ENCODE data around the gene BICD2.

Gene BICD2

DNA sequence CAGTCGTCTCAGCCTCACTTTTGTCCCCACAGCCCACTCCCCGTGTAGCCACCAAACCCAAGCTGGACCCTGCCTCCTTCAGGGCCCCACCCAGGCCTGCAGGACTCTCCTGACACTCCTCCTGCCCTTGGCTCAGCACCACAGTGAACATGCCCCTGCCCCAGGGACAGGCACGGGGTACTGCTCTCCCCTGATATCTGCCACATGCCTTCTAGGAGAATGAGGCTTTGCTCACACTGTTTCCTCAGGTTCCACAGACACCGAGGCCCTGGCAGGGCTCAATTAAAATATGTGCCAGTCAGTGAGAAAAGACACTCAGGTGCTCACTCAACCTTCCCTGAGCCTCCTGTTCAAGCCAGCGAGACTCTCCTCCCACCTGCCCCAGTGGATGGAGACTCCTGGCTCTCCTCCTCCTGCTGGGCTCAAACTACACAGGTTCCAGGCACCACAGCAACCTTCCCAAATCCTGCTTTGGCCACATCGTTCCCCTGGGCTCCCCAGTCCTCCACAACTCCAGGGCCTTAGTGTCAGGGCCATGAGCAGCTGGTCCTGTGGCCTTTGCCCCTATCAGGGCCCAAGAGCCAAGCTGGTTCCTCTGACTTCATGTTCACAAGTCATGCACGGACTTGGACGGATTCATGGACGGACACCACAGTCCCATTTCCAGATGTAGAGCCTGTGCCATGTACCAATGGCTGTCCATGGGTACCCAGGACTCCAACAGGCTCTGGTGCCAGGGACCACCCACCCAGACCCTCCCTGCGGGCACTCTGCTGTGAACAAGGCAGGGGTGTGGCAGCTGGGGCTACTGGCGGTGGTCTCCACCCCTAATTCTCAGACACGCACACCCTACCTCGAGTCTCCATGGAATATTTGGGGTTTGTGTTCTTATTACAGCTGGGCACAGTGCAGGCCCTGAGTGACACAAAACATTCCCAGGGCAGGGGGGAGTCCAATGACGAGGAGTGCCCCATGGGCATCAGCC is 36.6 kb downstream of the BICD2 start:
- DNase-seq (ENCODE audit: low read depth), result no peak

DNA sequence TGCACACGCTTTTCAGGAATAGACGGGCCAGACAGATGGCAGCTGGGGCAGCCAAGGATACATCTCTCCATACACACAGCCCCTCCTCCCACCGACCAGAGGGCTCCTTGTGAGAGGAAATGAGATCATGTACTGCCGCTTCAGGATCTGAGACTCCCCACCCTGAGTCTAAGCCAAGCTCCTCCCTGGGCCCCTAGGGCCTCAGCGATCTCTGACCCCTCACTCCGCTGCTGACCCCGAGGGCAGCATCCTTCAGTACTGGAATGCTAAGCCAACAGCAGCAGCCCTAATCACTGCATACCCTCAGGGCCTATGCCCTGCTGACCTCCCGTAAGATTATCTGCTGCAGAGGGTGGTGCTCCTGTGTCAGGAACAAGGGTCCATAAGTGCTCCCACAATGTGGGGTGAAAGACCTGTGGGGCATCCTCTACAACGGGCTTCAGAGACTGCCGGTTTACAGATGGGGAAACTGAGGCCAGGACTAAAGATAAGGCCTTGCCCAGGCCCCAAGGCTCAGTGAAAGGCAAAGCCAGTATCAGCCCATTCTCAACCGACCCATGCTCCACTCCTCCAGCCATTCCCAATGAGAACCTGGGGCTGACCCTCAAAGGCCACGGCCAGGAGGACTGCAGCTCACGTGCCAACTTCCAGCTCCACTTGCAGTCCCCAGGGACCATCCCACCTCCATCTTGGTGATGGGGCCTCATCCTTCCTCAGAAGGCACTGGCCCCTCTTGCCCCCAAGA is 37.5 kb downstream of the BICD2 start:
- peak; percentile 47 for DNase-seq (ENCODE audit: low read depth)

DNA sequence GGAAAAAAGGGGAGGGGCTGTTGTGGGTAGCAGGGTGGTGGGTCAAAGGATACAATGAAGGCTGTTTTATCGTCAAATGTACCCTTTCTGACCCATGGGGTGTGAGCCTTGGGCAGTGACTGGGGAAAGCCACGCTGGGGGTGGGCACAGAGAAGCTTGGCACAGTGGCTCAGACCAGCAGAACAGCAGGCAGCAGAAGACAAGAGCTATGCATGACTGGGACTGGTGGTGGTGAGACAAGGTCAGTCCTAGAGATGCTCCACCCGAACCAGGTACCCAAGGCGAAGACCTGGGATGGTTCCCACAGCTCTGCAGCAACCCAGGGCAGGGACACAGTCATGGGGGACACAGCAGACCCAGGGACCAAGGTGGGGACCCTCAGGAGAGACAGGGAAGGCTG is 38.3 kb downstream of the BICD2 start:
- DNase-seq (ENCODE audit: low read depth), result no peak

DNA sequence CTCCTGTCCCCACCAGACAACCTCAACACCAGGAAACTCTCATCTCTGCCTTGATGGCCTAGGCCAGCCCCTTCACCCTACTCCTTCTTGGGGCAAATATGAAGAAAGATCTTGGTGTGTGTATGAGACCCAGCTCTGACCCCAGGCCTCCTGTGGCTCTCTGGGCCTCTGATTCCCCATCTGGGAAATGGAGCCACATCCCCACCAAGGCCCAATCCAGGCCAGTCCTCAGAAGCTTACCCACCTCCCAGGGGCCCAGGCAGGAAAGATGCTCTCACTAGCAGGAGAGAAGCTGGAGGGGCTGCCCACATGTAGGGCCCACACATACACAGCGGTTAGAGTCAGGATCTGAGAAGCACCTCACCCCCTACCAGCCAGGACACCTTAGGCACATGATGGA is 38.9 kb downstream of the BICD2 start:
- no peak for DNase-seq (ENCODE audit: low read depth)

DNA sequence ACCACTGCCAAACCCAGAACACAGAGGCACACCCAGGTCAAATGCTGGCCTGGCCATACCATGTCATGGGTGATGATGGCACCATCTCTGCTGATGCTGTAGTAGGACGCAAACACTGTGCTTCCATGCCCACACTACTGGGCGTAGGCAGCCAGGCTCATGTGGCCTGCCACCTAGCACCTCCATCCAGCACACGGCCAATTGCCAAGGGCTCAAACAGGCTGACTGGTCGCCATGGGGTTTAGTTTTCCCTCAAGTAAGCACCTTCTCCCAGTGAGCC is 39.4 kb downstream of the BICD2 start:
- DNase-seq (ENCODE audit: low read depth), result no peak

DNA sequence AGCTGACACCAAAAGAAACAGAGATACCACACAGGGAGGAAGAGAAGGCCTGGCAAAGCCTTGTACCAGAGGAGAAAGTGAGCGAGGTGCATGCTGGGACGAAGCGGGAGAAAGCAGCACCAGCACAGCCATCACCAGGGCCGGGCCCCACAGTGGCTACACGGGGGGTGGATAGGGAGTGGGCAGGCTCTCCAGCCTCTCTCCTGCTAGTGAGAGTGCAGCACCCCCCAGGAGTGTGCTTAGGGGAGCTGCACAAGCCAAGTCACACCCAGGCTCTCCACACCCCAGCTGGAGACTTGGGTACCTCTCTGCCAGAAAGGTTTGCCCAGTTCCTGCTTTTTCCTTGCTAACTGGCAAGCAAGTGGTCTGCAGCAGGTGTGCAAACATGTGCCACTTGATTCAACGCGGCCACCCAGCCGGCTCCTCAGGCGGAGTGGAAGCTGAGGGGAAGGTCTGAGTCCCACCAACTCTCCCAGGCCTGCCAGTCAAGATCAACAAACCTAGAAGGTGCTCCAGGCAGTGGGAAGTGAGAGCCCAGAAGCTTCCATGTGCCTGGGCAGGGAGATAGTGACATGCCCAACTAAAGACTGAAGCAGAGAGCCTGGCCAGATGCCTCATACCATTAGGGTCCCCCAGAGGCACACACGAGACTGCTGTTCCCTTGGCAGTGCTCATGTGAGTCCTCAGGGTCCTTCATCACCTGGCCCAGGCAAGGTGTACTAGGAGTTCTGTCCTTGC is 39.9 kb downstream of the BICD2 start:
- DNase-seq (ENCODE audit: low read depth), result no peak

DNA sequence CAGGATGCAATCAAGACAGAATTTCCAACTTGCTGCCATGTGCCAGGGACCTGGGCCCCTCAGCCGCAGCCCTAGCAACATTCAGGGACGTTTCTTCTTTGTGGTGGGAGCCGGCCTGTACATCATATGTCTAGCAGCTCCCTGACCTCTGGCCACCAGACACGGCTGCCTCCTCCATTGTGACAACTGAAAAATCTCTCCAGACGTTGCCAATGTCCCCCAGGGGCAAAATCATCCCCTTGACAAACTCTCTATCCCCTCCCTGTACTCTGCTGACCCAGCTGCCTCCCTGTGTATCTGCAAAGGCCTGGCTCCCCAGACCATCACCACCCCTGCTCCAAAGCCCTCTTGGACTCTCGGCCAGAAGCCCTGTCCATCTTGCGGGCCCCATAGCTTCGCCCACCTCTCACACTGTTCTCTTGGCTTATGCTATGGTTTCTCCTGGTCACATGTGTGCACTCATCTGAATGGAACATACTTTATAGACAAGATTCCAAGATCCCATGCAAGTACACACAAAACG is 40.8 kb downstream of the BICD2 start:
- DNase-seq (ENCODE audit: low read depth), result no peak

DNA sequence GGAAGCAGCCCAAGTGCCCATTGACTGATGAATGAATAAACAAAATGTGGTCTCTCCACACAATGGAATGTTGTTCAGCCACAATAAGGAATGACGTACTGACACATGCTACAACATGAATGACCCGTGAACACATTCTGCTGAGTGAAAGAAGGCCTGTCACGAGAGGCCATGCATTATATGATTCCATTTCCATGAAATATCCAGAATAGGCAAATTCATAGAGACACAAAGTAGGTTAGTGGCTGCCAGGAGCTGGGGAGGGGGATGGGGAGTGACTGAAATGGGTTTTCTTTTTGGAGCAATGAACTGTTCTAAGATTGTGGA is 41.4 kb downstream of the BICD2 start:
- DNase-seq (ENCODE audit: low read depth), result peak; percentile 49

DNA sequence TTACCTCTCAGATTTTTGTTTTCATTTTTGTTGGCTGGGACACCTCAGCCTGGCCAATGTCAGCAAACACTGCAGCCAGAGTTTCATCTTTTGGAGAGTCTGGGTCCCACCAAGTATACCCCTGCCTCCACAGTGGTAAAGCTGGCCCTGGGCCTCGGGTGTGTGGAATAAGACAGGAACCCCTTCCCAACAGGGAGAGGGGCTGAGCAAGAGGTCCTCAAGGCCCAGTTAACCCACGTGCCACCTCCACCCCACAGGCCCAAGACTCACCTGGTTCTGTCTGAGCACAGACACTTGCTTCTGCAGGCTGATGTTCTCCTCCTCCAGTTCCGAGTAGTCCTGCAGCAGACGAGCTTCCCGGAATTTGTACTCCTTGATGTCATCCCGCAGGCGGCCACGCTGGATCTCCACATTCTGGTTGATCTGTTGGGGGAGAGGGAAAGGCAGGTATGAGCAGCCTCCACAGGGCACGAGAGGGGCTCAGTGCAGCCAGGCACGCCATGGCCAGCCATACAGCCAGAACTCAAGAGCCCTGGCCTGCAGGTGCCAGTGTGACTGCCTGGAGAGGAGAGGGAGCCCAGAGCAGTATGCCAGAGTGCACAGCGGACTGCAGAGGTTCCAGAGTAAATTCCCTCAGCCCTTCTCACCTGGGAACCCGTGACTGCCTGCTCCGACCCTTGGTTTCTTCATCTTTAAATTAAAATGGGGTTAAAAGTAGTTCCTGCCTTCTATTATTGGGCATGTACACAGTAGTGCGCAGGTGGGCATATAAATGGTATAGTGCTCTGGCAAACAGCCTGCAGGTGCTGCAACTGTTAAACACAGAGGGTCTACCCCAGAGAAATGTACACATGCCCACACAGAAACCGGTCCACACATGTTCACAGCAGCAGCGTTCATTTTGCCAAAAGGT is 42.0 kb downstream of the BICD2 start:
- no peak for DNase-seq (ENCODE audit: low read depth)

DNA sequence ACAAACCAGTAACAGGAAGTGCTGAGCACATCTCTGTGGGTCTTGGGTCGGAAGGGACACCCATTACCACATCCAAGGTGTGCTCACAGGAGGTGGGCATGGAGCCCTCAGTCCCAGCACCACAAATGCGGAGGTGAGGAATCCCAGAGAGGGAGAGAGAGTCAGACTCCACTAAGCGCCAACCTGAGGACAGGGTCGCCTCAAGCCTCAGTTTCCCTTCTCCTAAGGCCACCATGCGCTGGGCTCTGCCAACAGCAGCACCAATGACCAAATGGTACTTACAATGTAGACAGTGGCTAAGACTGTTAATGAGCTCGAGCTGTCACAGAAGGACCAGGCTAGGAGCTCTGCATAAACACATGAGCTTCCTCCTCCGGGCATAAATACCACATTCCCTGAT is 43.1 kb downstream of the BICD2 start:
- no peak for DNase-seq (ENCODE audit: low read depth)

DNA sequence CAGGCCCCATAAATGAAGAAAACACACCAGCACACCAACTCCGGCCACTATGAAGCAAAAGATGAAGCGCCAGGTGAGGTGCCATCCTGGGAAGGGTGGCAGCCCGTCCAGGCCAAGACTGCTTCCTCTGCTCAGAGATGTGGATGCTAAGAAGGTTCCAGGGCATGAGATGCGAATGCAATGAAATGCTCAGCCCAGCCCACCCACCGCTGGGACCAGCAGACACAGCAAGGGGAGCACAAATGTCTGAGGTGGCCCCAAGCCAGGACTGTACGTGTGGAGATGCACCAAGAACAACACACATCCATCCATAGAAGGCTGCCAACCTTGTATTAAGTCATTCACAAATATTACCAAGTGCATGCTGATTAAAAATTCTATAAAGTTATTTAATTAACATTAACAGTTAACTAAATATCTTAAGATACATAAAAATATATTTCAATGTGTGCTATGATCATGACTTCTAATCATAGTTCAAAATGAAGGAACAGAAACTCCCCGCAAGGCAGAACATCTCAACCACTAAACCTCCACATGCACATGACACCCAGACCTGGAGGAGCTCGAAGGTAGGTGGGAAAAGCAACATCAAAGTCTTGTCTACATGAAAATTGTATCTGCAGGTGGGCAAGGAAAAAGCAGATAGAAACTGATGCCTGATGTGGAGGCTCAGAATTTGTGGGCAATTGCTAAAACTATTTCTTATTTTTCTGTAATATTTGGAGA is 43.7 kb downstream of the BICD2 start:
- DNase-seq (ENCODE audit: low read depth), result no peak

DNA sequence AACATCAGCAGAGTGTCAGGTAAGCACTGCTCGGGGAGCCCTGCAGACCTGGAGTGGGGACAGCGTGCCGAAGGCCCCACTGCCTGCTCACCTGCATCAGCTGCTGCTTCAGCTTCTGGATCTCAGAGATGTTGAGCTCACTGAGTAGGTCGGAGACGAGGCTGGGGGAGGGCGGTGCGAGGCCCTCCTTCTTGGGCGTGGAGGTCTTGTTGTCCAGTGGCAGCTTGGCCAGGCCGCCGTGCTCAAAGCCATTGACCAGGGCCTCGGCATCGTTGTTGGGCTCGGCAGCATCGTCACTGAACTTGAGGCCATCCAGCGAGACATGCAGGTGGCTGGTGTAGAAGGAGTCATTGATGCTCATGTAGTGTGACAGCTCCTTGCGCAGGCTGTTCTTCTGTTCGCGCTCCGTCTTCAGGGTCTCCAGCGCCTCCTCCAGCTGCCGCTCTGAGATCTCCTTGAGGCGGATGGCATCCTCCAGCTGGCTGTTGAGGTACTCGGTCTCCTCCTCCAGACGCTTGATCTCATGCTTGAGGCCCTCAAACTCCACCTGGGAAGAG is 44.3 kb downstream of the BICD2 start:
- DNase-seq (ENCODE audit: low read depth), result no peak

DNA sequence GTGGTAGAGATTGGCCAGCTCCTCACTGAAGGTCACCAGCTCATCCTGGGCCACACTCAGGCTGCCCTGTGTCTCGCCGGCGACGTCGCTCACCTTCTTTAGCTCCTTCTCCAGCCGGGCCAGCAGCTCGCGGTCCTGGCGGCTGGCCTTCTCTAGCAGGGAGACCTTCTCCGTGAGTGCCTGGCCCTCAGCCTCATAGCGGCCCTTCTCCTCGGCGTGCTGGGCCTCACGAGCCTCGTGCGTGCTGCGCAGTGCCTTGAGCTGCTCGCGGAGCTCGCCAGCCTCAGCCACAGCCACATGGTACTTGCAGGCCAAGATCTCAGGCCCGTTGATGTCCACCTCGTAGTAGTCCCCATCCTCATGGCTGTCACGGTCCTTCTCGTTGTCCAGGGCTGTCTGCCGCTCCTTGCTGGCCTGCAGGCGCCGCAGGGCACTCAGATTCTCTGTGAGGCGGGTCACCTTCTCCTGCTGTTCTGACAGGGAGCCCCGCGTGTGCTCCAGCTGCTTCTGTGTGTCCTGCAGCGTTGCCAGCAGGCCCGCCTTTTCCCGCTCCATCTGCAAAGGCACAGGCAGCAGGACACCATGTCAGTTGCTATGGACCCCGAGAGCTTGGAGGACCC is 45.5 kb downstream of the BICD2 start:
- DNase-seq (ENCODE audit: low read depth), result no peak

DNA sequence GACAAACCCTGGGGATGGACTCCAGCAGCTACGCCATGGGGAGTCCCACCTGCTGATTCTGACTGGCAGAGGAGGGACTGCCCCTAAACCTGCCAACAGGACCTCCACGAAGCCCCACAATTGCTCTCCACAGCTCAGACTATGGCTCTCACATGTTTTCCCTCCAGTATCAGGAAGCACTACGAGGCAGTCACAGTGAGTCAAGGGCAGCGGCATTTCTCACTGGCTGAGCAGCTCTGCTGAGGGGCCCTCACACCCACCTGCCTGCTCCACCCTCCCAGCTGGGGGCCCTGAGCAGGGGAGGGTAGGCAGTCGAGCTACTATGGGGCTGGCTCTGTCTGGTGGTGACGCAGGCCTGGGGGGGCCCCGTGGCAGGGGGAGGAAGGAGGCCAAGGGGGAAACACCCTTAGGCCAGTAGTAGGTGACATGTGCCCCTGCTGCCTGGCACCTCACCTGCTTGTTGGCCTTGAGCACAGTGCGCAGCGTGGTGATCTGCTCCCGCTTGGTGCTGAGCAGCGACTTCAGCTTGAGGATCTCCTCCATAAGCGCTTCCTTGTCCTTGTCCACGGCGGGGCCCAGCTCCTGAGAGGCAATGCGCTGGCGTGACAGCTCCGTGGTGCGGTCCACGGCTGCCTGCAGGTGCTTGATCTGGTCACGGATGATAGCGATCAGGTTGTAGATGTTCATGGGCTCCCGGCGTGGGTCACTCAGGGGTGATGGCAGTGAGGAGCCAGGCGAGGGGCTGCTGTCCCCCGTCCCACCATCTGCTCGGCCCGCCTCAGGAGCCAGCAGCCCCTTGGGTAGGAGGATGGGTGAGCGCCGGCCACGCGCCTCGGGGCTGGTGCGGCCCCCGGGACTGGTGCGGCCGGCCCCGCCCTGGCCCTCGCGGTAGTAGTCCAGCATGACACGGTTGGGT is 46.3 kb downstream of the BICD2 start:
- no peak for DNase-seq (ENCODE audit: low read depth)

DNA sequence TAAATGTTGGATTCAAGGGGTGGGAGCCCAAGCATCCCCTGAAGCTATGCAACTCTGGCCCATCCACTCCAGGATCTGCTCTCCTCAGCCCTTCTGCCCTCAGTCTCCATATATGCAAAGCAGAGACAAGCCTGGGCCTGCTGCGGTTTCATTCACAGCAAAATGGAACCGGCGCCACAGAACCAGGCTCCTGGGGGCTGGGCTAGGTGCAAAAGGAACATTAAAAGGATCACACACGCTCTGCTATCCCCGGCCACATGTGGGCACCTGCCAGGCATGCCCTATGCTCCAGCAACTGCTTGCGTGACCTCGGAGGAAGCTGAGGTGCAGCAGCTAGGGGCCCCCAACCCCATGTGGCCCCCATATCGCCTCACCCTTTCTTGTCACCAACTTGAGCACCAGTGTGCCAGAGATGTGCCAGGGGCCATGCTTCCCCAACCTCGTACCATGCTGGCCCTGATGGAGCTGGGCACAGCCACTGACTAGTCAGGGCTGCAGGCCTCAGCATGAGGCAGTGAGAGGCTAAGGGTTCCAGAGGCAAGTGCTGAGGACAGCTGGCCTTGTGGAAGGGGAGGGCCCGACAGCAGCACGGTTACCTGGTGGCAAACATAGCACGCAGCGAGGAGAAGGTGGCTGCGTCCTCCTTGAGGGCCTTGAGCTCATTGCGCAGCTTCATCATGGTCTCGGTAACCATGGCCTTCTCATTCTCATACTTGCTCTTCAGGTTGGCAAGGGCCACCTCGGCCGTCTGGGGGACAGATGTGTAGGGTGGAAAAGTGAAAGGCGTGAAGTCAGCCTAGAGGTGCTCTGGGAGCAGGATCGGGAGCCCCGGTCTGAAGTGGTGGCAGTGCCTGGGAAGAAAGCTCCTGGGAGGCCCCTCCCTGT is 47.2 kb downstream of the BICD2 start:
- no peak for DNase-seq (ENCODE audit: low read depth)

DNA sequence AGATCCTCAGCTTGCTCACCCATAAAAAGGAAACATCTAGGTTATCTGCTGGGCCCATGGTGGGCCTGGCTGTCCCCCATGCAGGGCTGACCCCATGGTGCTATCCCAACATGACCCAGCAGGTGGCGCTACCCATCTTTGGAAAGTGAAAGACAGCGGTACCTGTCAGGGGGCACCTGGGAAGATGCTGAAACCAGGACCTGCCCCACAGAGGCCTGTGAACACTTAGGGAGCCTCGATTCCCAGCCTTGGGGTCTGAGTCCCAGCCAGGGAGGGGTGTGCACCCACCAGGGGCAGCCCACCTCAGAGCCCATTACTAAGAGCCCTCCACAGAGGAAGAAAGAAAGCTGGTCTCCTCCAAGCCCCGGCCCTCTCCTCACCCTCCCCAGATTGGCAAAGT is 48.1 kb downstream of the BICD2 start:
- peak; percentile 21 for DNase-seq (ENCODE audit: low read depth)

DNA sequence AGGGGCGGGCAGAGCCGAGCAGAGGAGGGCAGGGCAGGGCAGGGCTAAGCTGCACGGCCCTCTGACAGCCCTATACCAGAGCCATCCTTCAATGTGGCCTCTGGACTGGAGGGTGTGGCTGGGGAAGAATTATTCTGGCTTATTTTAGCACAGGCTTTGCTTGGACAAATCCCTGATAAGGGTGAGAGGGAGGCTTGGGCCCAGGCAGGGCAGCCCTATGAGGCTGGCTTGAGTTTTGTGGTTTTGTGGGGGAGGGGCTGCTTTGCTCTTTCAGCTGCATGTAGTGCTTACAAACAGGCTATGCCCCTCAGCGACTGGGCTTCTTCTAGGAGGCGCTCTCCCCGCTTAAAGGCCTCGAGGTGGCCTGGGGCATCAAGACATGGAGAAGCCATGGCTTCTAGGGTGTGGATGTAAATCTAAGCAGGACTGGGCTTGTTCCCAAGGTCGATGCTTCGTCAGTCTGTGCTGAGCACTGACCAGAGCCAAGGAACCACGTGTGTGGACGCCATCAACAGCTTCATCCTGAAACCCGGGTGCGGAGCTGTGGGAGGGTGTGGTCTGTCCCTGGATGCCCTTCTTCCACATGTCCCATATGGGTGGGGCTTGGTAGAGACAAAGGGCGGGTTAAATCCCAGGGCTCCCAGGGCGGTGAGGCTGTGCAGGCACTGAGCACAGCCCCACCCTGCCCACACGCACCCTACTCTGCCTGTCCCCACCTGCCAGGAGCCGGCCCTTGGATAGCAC is 49.0 kb downstream of the BICD2 start:
- DNase-seq (ENCODE audit: low read depth), result peak; percentile 89

All from amniotic epithelial cell (primary cell).